ENCODE data around the gene TEAD1. TPM values are rescaled to one million over a fixed set of nuclear protein-coding genes. Genes with fewer than 3 reads are reported as not detected.

Gene TEAD1
- total RNA-seq, 1 donor from 2014 or later: 51.9 TPM

DNA sequence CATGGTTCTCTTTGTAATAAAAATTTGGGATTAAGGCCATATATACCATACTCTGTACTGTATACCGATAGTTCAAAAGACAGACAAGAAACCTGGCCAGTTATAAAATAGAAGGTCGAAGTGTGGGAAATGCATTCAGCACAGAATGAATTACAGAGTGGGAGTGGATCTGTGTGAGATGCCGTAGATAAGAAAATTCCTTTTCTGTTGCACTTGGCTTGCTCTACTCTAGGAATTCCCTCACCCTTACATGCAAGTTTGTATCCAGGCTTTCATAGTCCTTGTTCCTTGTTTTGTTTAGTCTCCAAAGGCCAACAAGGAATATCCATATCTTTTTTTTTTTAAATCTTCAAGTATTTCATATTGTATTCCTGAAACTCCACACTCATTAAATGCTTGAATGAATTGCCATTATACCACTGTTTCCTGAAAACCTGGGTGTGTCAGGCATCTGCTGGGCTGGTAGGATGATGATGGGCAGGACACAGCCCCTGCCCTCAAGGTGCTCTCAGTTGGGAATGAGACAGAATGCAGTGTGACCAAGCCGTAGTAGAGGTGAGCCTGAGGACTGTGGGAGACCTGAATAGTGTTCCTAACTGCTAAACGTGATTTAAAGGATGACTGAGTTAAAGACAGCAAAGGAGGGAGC lies 53.5 kb downstream of the TEAD1 start:
- intact Hi-C loops (cut with DNase I): no loop called here
- DNase-seq: no peak
- H3K27me3 ChIP-seq (ENCODE audit: low read depth): no peaks in the 10 kb centered on the region

DNA sequence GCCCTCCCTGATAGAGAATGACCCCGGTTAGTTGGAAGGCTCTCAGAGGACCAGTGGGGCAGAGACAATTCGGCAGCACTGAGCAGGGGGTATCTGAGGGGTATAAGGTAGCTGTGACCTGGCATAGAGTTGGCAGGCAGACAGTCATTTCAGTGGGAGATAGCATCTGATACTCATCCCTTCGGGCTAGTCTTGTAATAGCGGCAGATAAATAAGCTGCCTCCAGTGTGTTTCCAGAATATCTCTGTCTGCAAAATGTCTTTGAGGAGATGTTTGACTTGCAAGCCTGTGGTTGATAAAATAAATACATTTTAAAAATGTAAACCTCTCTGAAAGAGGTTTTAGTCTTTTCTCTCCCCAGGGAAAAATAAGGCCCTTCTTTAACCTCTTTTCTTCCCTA lies 54.2 kb downstream of the TEAD1 start:
- TF ChIP-seq, protein P1, sequence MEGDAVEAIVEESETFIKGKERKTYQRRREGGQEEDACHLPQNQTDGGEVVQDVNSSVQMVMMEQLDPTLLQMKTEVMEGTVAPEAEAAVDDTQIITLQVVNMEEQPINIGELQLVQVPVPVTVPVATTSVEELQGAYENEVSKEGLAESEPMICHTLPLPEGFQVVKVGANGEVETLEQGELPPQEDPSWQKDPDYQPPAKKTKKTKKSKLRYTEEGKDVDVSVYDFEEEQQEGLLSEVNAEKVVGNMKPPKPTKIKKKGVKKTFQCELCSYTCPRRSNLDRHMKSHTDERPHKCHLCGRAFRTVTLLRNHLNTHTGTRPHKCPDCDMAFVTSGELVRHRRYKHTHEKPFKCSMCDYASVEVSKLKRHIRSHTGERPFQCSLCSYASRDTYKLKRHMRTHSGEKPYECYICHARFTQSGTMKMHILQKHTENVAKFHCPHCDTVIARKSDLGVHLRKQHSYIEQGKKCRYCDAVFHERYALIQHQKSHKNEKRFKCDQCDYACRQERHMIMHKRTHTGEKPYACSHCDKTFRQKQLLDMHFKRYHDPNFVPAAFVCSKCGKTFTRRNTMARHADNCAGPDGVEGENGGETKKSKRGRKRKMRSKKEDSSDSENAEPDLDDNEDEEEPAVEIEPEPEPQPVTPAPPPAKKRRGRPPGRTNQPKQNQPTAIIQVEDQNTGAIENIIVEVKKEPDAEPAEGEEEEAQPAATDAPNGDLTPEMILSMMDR (IDR thresholded peaks at IDR 0.05): no peak
- no peak overlapping the region for H3K4me3 ChIP-seq
- H3K27ac ChIP-seq: no peak overlapping the region
- intact Hi-C loops (cut with DNase I): no loop called here
- ATAC-seq: no peak
- peaks cover 24% of the 10 kb centered on the region for H3K4me1 ChIP-seq
- H3K9me3 ChIP-seq: no peaks in the 10 kb centered on the region
- no peaks in the 10 kb centered on the region for H3K36me3 ChIP-seq
- no peak for DNase-seq
- H3K27me3 ChIP-seq (ENCODE audit: low read depth): no peaks in the 10 kb centered on the region

More for the DNA sequence above, 53.5 kb downstream of the TEAD1 start:
- H3K27ac ChIP-seq: no peak overlapping the region
- TF ChIP-seq, protein P1 (IDR thresholded peaks at IDR 0.05): no peak
- no peaks in the 10 kb centered on the region for H3K9me3 ChIP-seq
- peak; percentile 20 to 33 for ATAC-seq
- H3K36me3 ChIP-seq: no peaks in the 10 kb centered on the region
- no peak overlapping the region for H3K4me3 ChIP-seq
- peaks cover 25% of the 10 kb centered on the region for H3K4me1 ChIP-seq

DNA sequence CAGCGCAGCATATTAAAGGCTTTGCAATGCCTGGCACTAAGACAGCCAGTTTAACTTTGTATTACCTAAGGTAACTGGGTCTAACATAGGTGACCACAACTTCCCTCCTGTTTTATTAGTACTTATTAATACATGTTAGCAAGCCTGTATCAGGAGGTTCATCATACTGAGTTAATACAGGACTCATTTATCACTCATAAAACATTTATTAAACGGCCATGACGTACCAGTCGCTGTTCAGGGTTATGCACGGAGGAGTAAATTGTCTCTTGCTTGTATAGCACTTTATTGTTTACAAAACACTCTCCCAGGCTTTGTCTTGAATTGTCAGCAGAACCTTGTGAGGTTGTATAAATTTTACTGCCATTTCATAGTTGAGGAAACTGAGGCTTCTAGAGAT lies 55.7 kb downstream of the TEAD1 start:
- H3K4me3 ChIP-seq: no peak overlapping the region
- no peaks in the 10 kb centered on the region for H3K9me3 ChIP-seq
- ATAC-seq (no peak), DNase-seq (no peak)
- H3K27ac ChIP-seq: no peak overlapping the region
- no peaks in the 10 kb centered on the region for H3K27me3 ChIP-seq (ENCODE audit: low read depth)
- TF ChIP-seq, protein P1 (IDR thresholded peaks at IDR 0.05): no peak
- H3K36me3 ChIP-seq: no peaks in the 10 kb centered on the region
- H3K4me1 ChIP-seq: peaks cover 12% of the 10 kb centered on the region
- intact Hi-C loops (cut with DNase I): no loop called here

DNA sequence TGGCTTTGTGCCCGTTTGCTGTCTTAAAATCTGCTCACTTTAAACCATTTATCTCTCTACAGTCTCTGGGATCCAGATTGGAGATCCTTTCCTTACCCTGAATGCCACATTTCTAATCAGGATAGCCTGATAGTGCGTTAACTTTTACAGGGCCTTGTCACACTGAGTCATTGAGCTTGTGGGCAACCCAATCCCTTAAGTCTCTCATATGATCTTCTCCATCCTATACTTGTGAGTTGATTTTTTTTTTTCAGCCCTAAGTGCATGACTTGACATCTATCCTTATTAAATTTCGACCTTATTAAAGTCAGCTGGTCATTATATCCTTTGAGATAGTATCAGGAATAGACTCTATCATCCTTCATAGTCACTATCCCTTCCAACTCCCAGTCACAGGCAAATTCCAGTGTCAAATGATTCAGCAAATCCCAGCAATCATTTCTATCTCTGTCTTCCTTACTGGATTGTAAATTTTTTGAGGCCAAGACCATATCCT lies 57.7 kb downstream of the TEAD1 start:
- ATAC-seq (no peak), DNase-seq (no peak)
- Histone ChIP-seq H3K9me3 (no peaks in the 10 kb centered on the region), H3K27me3 (ENCODE audit: low read depth) (no peaks in the 10 kb centered on the region), H3K27ac (no peak overlapping the region), H3K4me3 (no peak overlapping the region), H3K36me3 (no peaks in the 10 kb centered on the region), H3K4me1 (no peaks in the 10 kb centered on the region)
- intact Hi-C loops (cut with DNase I): no loop called here
- TF ChIP-seq, protein P1 (IDR thresholded peaks at IDR 0.05): no peak

DNA sequence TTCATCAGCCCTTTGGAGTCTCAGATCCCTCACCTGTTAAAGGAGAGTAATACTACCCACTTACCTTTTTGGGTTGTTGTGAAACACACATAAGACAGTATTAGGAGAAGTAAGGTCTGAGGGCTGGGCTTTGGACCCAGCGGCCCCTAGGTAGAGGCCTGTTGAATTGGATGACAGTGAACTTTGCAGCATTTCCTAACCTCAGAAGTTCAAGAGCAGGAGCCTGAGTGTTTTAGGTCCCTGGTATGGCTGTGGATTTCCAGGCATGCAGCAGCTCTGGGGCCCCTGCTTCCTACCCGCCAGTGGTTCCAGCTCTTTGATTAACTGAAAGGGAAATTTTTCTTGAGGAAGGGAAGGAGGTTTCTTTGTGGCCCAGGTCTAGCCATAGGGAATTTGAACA lies 58.9 kb downstream of the TEAD1 start:
- Histone ChIP-seq H3K9me3 (no peaks in the 10 kb centered on the region), H3K27ac (no peak overlapping the region), H3K36me3 (no peaks in the 10 kb centered on the region), H3K4me3 (no peak overlapping the region), H3K27me3 (ENCODE audit: low read depth) (no peaks in the 10 kb centered on the region), H3K4me1 (no peaks in the 10 kb centered on the region)
- TF ChIP-seq, protein P1 (IDR thresholded peaks at IDR 0.05): no peak
- ATAC-seq: no peak
- intact Hi-C loops (cut with DNase I): no loop called here
- DNase-seq: no peak
